ENCODE results near the gene MT4.

DNA sequence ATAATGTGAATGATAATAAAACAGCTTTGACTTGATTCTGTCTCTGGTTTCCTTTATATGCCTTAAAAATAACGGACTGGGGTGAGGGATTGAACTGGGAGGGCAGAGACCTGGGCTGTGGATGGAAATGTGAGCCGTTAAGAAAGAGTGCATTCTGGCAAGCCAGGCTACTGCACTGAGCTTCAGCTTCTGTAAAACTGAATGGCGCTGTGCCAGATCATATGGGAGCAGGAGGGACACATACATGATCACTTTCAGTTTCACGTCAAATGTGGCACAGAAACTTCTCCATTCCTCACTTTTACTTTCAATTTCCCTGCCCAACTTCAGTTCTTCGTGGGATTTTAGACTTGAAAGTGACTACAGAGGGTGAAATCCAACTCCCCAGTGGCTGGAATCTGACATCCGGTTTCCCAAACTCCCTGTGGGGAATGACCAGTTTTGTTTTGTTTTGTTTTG is 44.6 kb downstream of the MT4 start:
- TF ChIP-seq, protein P1, sequence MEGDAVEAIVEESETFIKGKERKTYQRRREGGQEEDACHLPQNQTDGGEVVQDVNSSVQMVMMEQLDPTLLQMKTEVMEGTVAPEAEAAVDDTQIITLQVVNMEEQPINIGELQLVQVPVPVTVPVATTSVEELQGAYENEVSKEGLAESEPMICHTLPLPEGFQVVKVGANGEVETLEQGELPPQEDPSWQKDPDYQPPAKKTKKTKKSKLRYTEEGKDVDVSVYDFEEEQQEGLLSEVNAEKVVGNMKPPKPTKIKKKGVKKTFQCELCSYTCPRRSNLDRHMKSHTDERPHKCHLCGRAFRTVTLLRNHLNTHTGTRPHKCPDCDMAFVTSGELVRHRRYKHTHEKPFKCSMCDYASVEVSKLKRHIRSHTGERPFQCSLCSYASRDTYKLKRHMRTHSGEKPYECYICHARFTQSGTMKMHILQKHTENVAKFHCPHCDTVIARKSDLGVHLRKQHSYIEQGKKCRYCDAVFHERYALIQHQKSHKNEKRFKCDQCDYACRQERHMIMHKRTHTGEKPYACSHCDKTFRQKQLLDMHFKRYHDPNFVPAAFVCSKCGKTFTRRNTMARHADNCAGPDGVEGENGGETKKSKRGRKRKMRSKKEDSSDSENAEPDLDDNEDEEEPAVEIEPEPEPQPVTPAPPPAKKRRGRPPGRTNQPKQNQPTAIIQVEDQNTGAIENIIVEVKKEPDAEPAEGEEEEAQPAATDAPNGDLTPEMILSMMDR (conservative IDR thresholded peaks at IDR 0.05; ENCODE audit: low read depth, low read length): no peak
- no peak for TF ChIP-seq EZH2phosphoT487 (IDR thresholded peaks at IDR 0.05; ENCODE audit: borderline replicate concordance, low read length)
